NCI-H2227 treated with DMSO at 0.1 percent for 48 hours (cell line): Measurements from ENCODE around the gene ZNF587B.
"Not testable (repeated sequence)": the region's sequence is repeated elsewhere in the genome, so short reads cannot be mapped to it uniquely, and the experiment has no call there.

Experiments used
- DNase-seq: peaks from one replicate; lab custom pipeline; 2025; lab: John Stamatoyannopoulos, UW

ZNF587B gene

GRCh38 chr19:57872450-57872849, 42.4 kb downstream of the ZNF587B start:
- no peak for DNase-seq

GRCh38 chr19:57873883-57874799, 44.0 kb downstream of the ZNF587B start:
- DNase-seq, result not testable (repeated sequence)

GRCh38 chr19:57886046-57886445, 55.9 kb downstream of the ZNF587B start:
- DNase-seq, result no peak

GRCh38 chr19:57887195-57887941, 57.3 kb downstream of the ZNF587B start:
- no peak for DNase-seq

GRCh38 chr19:57888107-57888559, 58.0 kb downstream of the ZNF587B start:
- no peak for DNase-seq

- DNase-seq, result no peak
Measured at GRCh38 chr19:57888560-57889231, 58.6 kb downstream of the ZNF587B start, which contains the start of gene ZNF814. Gene ZNF814 (minus strand): TSS chr19:57889037. CDS start chr19:57888802, 235 bp downstream.

GRCh38 chr19:57890706-57891105, 60.6 kb downstream of the ZNF587B start:
- DNase-seq, result not testable (repeated sequence)
